ENCODE data around the gene C1orf56. TPM values are rescaled to one million over a fixed set of nuclear protein-coding genes. Genes with fewer than 3 reads are reported as not detected.

The C1orf56 gene, protein sequence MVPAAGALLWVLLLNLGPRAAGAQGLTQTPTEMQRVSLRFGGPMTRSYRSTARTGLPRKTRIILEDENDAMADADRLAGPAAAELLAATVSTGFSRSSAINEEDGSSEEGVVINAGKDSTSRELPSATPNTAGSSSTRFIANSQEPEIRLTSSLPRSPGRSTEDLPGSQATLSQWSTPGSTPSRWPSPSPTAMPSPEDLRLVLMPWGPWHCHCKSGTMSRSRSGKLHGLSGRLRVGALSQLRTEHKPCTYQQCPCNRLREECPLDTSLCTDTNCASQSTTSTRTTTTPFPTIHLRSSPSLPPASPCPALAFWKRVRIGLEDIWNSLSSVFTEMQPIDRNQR
- 3.3 TPM for polyA plus RNA-seq (2013, experiment 1 of 2)
- polyA plus RNA-seq (2013, experiment 2 of 2) = 3.3 TPM

- Histone ChIP-seq H4K8ac (ENCODE audit: low read length) (peak within 1 kb of the TSS; percentile 66), H2BK12ac (ENCODE audit: low read length in 2 of 2) (peak within 1 kb of the TSS in 1 of 2 experiments; percentile 66), H2AK5ac (ENCODE audit: low read length, severe bottlenecking) (no peak within 1 kb of the TSS), H3K4ac (ENCODE audit: low read depth in 1 of 2, low read length in 2 of 2) (peak within 1 kb of the TSS; percentile 88 to 91), H3K14ac (ENCODE audit: low read length in 2 of 2) (peak within 1 kb of the TSS in 1 of 2 experiments; percentile 93), H3K9ac (ENCODE audit: low read length) (peak within 1 kb of the TSS; percentile 88), H3K27ac (ENCODE audit: low read length, poor library complexity, severe bottlenecking) (peak within 1 kb of the TSS; percentile 84), H3K36me3 (ENCODE audit: control insufficient read depth in 1 of 2, insufficient read depth in 2 of 2, low read depth in 1 of 2, low read length in 2 of 2) (peaks cover 4 to 28% of the 10 kb centered on the region in 2 experiments), H3K4me2 (ENCODE audit: low read length, poor library complexity, severe bottlenecking) (peak within 1 kb of the TSS; percentile 90), H2BK120ac (ENCODE audit: low read depth, low read length) (peak within 1 kb of the TSS; percentile 12), H3K23ac (ENCODE audit: low read length in 2 of 2) (peak within 1 kb of the TSS in 1 of 2 experiments; percentile 91), H2BK5ac (ENCODE audit: low read depth, low read length, poor library complexity, severe bottlenecking) (peak within 1 kb of the TSS; percentile 34), H3K9me3 (ENCODE audit: control insufficient read depth, low read length) (no peaks in the 10 kb centered on the region), H2BK15ac (ENCODE audit: low read depth, poor library complexity, severe bottlenecking) (peak within 1 kb of the TSS; percentile 15), H3K18ac (ENCODE audit: low read depth in 1 of 2, low read length in 2 of 2) (peak within 1 kb of the TSS; percentile 85 to 100), H4K91ac (ENCODE audit: low read length) (peak within 1 kb of the TSS; percentile 84), H3K27me3 (ENCODE audit: control insufficient read depth in 1 of 2, insufficient read depth in 1 of 2, low read length in 2 of 2) (no peaks in the 10 kb centered on the region), H2AFZ (ENCODE audit: low read depth, low read length) (peak within 1 kb of the TSS; percentile 84), H3K4me3 (ENCODE audit: insufficient read depth in 1 of 2, low read depth in 1 of 2, low read length in 2 of 2) (peak within 1 kb of the TSS; percentile 69 to 83), H3K4me1 (ENCODE audit: control insufficient read depth, insufficient read depth, low read depth, low read length) (peaks cover 8% of the 10 kb centered on the region), H3K79me1 (replicated peaks; ENCODE audit: low read length, poor library complexity, severe bottlenecking) (no peaks in the 10 kb centered on the region)
- DNase-seq = peak; percentile 75
- 2% methylated on average over 15 of the region's 29 CpGs for WGBS
These were observed at the start of gene C1orf56 for GRCh38 chr1:151047591-151047924. Gene C1orf56, plus strand, starts transcription at chr1:151047751. Its CDS starts 97 bp downstream, at chr1:151047848.

DNA sequence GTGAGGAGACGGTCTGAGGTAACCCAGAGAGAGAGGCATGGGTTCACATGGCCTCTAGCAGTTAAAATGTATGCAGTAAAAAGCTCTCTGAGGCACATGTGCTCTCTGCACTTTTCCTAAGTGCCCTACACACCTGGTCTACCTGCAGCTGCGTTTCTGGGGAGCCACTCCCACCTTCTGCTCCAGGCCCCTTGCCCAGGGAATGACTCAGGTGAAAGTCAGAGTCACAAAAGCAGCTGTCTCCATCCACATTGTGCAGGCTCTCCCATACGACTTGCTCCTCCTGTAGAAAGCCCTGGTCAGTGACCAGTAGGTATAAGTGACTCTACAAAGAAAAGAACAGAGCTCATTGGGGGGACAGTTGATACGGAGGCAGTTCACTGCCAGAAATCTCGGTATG lies 49.6 kb upstream of the C1orf56 start:
- H3K23ac ChIP-seq (ENCODE audit: low read length in 2 of 2) = no peak overlapping the region
- peaks cover 29% of the 10 kb centered on the region for H3K4me1 ChIP-seq (ENCODE audit: control insufficient read depth, insufficient read depth, low read depth, low read length)
- no peak overlapping the region for H3K4ac ChIP-seq (ENCODE audit: low read depth in 1 of 2, low read length in 2 of 2)
- H4K8ac ChIP-seq (ENCODE audit: low read length) = no peak overlapping the region
- WGBS = 94% methylated on average over 4 of the region's 5 CpGs
- no peak overlapping the region for H2AFZ ChIP-seq (ENCODE audit: low read depth, low read length)
- peaks cover 30 to 49% of the 10 kb centered on the region in 2 experiments for H3K36me3 ChIP-seq (ENCODE audit: control insufficient read depth in 1 of 2, insufficient read depth in 2 of 2, low read depth in 1 of 2, low read length in 2 of 2)
- no peak overlapping the region for H3K18ac ChIP-seq (ENCODE audit: low read depth in 1 of 2, low read length in 2 of 2)
- H3K4me3 ChIP-seq (ENCODE audit: insufficient read depth in 1 of 2, low read depth in 1 of 2, low read length in 2 of 2) = no peak overlapping the region
- no peak overlapping the region for H3K4me2 ChIP-seq (ENCODE audit: low read length, poor library complexity, severe bottlenecking)
- no peak overlapping the region for H2BK120ac ChIP-seq (ENCODE audit: low read depth, low read length)
- H3K27ac ChIP-seq (ENCODE audit: low read length, poor library complexity, severe bottlenecking) = no peak overlapping the region
- H3K14ac ChIP-seq (ENCODE audit: low read length in 2 of 2) = no peak overlapping the region
- no peak overlapping the region for H3K9ac ChIP-seq (ENCODE audit: low read length)
- H4K91ac ChIP-seq (ENCODE audit: low read length) = no peak overlapping the region
- DNase-seq = no peak
- H3K27me3 ChIP-seq (ENCODE audit: control insufficient read depth in 1 of 2, insufficient read depth in 1 of 2, low read length in 2 of 2) = no peaks in the 10 kb centered on the region
- H2AK5ac ChIP-seq (ENCODE audit: low read length, severe bottlenecking) = no peak overlapping the region
- H2BK5ac ChIP-seq (ENCODE audit: low read depth, low read length, poor library complexity, severe bottlenecking) = no peak overlapping the region
- H3K79me1 ChIP-seq (replicated peaks; ENCODE audit: low read length, poor library complexity, severe bottlenecking) = peaks cover 3% of the 10 kb centered on the region
- no peaks in the 10 kb centered on the region for H3K9me3 ChIP-seq (ENCODE audit: control insufficient read depth, low read length)
- H2BK12ac ChIP-seq (ENCODE audit: low read length in 2 of 2) = no peak overlapping the region
- no peak overlapping the region for H2BK15ac ChIP-seq (ENCODE audit: low read depth, poor library complexity, severe bottlenecking)

GRCh38 chr1:150999051-150999674 lies 48.4 kb upstream of the C1orf56 start:
- Histone ChIP-seq H3K36me3 (ENCODE audit: control insufficient read depth in 1 of 2, insufficient read depth in 2 of 2, low read depth in 1 of 2, low read length in 2 of 2) (peaks cover 30 to 51% of the 10 kb centered on the region in 2 experiments), H2AK5ac (ENCODE audit: low read length, severe bottlenecking) (peak overlapping the region; percentile 9), H3K4me3 (ENCODE audit: insufficient read depth in 1 of 2, low read depth in 1 of 2, low read length in 2 of 2) (no peak overlapping the region), H3K4me1 (ENCODE audit: control insufficient read depth, insufficient read depth, low read depth, low read length) (peaks cover 31% of the 10 kb centered on the region), H3K27me3 (ENCODE audit: control insufficient read depth in 1 of 2, insufficient read depth in 1 of 2, low read length in 2 of 2) (no peaks in the 10 kb centered on the region), H3K9me3 (ENCODE audit: control insufficient read depth, low read length) (no peaks in the 10 kb centered on the region), H2BK120ac (ENCODE audit: low read depth, low read length) (no peak overlapping the region), H2AFZ (ENCODE audit: low read depth, low read length) (peak overlapping the region; percentile 19), H3K4ac (ENCODE audit: low read depth in 1 of 2, low read length in 2 of 2) (peak overlapping the region in 1 of 2 experiments; percentile 10), H4K91ac (ENCODE audit: low read length) (no peak overlapping the region), H3K9ac (ENCODE audit: low read length) (no peak overlapping the region), H3K18ac (ENCODE audit: low read depth in 1 of 2, low read length in 2 of 2) (peak overlapping the region; percentile 31 to 72), H3K79me1 (replicated peaks; ENCODE audit: low read length, poor library complexity, severe bottlenecking) (peaks cover 5% of the 10 kb centered on the region), H3K4me2 (ENCODE audit: low read length, poor library complexity, severe bottlenecking) (no peak overlapping the region), H3K23ac (ENCODE audit: low read length in 2 of 2) (no peak overlapping the region), H3K27ac (ENCODE audit: low read length, poor library complexity, severe bottlenecking) (peak overlapping the region; percentile 50), H2BK15ac (ENCODE audit: low read depth, poor library complexity, severe bottlenecking) (no peak overlapping the region), H2BK5ac (ENCODE audit: low read depth, low read length, poor library complexity, severe bottlenecking) (no peak overlapping the region), H3K14ac (ENCODE audit: low read length in 2 of 2) (no peak overlapping the region), H4K8ac (ENCODE audit: low read length) (peak overlapping the region; percentile 64), H2BK12ac (ENCODE audit: low read length in 2 of 2) (peak overlapping the region; percentile 34 to 40)
- DNase-seq = peak; percentile 93
- WGBS = 14% methylated on average over 16 of the region's 17 CpGs

DNA sequence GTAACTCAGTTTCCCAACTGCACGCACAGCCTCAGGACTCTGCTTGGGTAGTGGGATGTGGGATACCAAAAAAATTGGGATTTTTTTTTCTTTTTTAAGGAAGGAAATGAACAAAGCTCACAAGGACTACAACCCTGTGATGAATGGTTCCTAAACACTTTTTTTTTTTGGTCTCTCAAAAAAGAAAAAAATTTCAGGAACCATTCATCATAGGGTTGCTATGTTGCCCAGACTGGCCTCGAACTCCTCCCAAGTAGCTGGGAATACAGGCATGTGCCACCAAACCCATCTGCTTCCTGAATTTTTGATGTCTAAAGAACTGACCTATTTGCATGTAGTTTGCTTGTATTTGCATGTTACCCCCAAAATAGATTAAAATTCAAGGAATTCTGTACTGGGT lies 47.6 kb upstream of the C1orf56 start:
- Histone ChIP-seq H3K4me3 (ENCODE audit: insufficient read depth in 1 of 2, low read depth in 1 of 2, low read length in 2 of 2) (no peak overlapping the region), H3K79me1 (replicated peaks; ENCODE audit: low read length, poor library complexity, severe bottlenecking) (peaks cover 5% of the 10 kb centered on the region), H3K23ac (ENCODE audit: low read length in 2 of 2) (no peak overlapping the region), H3K4ac (ENCODE audit: low read depth in 1 of 2, low read length in 2 of 2) (no peak overlapping the region), H3K27ac (ENCODE audit: low read length, poor library complexity, severe bottlenecking) (no peak overlapping the region), H2BK120ac (ENCODE audit: low read depth, low read length) (no peak overlapping the region), H3K4me2 (ENCODE audit: low read length, poor library complexity, severe bottlenecking) (no peak overlapping the region), H3K9me3 (ENCODE audit: control insufficient read depth, low read length) (no peaks in the 10 kb centered on the region), H2BK5ac (ENCODE audit: low read depth, low read length, poor library complexity, severe bottlenecking) (no peak overlapping the region), H4K8ac (ENCODE audit: low read length) (no peak overlapping the region), H2BK15ac (ENCODE audit: low read depth, poor library complexity, severe bottlenecking) (no peak overlapping the region), H3K36me3 (ENCODE audit: control insufficient read depth in 1 of 2, insufficient read depth in 2 of 2, low read depth in 1 of 2, low read length in 2 of 2) (peaks cover 30 to 51% of the 10 kb centered on the region in 2 experiments), H2AK5ac (ENCODE audit: low read length, severe bottlenecking) (peak overlapping the region; percentile 76), H4K91ac (ENCODE audit: low read length) (peak overlapping the region; percentile 73), H2AFZ (ENCODE audit: low read depth, low read length) (no peak overlapping the region), H3K9ac (ENCODE audit: low read length) (no peak overlapping the region), H2BK12ac (ENCODE audit: low read length in 2 of 2) (peak overlapping the region in 1 of 2 experiments; percentile 34), H3K14ac (ENCODE audit: low read length in 2 of 2) (no peak overlapping the region), H3K27me3 (ENCODE audit: control insufficient read depth in 1 of 2, insufficient read depth in 1 of 2, low read length in 2 of 2) (no peaks in the 10 kb centered on the region), H3K4me1 (ENCODE audit: control insufficient read depth, insufficient read depth, low read depth, low read length) (peaks cover 34% of the 10 kb centered on the region), H3K18ac (ENCODE audit: low read depth in 1 of 2, low read length in 2 of 2) (peak overlapping the region in 1 of 2 experiments; percentile 3)
- DNase-seq = no peak
- 100% methylated on average over 1 of the region's 2 CpGs for WGBS

All from mesenchymal stem cell (in vitro differentiated cells and primary cell).